Tongue (tissue), 3 donors: ENCODE measurements around the gene ALKBH7. TPM values are rescaled to one million over a fixed set of nuclear protein-coding genes. Genes with fewer than 3 reads are reported as not detected.

Experiments
- DNase-seq: peaks from one replicate; pipeline ENCODE4 v3.0.0-alpha.2; 2015
- small RNA-seq: library from RNA; depleted of rRNA; stranded (forward); fragments of <200 nt; gene quantifications from one replicate; pipeline ENCODE3, GENCODE V24; 2014; ENCODE audit warnings: low replicate concordance
- total RNA-seq: library from RNA; depleted of rRNA; stranded (reverse); fragments of >200 nt; gene quantifications from one replicate; pipeline ENCODE4 v1.2.3, GENCODE V29; 2014

ALKBH7 gene
- total RNA-seq, 1 donor from 2014 or later, result 92.1 TPM

DNA sequence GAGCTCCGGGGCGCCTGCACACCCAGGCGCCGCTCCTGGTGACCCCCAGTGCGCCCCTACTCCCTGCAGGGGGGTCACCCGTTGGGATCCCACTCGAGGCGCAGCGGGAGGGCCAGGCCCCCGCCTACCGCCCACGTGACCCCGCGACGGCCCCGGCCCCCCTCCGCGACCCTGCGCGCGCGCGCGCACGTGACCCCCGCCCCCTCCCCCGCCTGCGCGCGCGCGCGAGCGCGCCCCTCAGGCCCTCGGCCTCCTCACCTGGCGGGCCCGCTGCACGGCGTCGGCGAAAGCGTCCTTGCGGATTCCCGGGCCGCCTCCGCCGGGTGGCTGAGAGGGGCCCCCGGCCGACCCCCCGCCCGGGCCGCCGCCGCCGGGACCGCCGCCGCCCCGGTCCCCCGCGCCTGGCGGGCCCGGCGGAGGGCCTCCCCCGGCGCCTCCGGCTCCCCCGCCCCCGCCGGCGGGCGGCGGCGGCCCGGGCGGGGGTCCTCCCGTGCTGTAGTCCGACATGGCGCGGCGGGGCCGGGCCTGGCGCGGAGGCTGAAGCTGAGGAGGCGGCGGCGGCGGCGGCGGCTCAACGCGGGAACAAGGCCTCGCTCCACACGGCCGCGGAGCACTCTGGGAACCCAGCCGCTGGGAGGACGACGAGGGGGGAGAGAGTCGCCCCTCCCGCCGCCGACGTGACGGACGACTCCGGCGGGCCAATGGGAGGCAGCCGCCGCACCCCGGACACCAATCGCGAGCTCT lies 51.8 kb downstream of the ALKBH7 start, which contains the start of gene KHSRP:
TSS of gene KHSRP (minus strand) at position 617 of the 744 bp plus-strand sequence. CDS start at position 507, 110 bp downstream.
- peak; percentile 36 for DNase-seq

Small RNA genes within 50 kb of the gene (small RNA-seq; reads per million reads assigned to genes)
- not detected for gene MIR6790
- gene MIR6885, result not detected

Other genes with a start within 250 kb of the ALKBH7 start
- not detected for gene ACSBG2, start 237.1 kb upstream of the ALKBH7 start, total RNA-seq
- 7.5 TPM for gene MLLT1, start 92.8 kb upstream of the ALKBH7 start, total RNA-seq
- not detected for gene ACER1, start 39.2 kb upstream of the ALKBH7 start, total RNA-seq
- gene CLPP, start 11.3 kb upstream of the ALKBH7 start, total RNA-seq, result 34.8 TPM
- gene PSPN, start 3.1 kb downstream of the ALKBH7 start, total RNA-seq, result 1.5 TPM
- 32.1 TPM for gene GTF2F1, start 20.4 kb downstream of the ALKBH7 start, total RNA-seq
- gene KHSRP, start 52.0 kb downstream of the ALKBH7 start, total RNA-seq, result 125 TPM
- 0.41 TPM for gene SLC25A41, start 61.0 kb downstream of the ALKBH7 start, total RNA-seq
- gene SLC25A23, start 87.0 kb downstream of the ALKBH7 start, total RNA-seq, result 46.7 TPM
- gene CRB3, start 91.5 kb downstream of the ALKBH7 start, total RNA-seq, result 2.7 TPM
- 0.51 TPM for gene DENND1C, start 109.0 kb downstream of the ALKBH7 start, total RNA-seq
- gene TUBB4A, start 129.5 kb downstream of the ALKBH7 start, total RNA-seq, result 1.6 TPM
- gene TNFSF9, start 158.2 kb downstream of the ALKBH7 start, total RNA-seq, result 0.62 TPM
- not detected for gene CD70, start 218.4 kb downstream of the ALKBH7 start, total RNA-seq